Fibroblast of skin of left biceps (primary cell): ENCODE data around the gene CSNK1G2.

Experiments used
- DNase-seq, 2 experiments: peaks; one replicate each; pipeline ENCODE4 v3.0.0-alpha.2; 2013; ENCODE audit warnings: low read depth in 2 of 2

The CSNK1G2 gene

GRCh38 chr19:1918975-1919374 is 22.0 kb upstream of the CSNK1G2 start:
- no peak for DNase-seq

GRCh38 chr19:1920644-1921043 is 20.3 kb upstream of the CSNK1G2 start:
- no peak for DNase-seq

- DNase-seq, result no peak
Measured at GRCh38 chr19:1921326-1921725, 19.6 kb upstream of the CSNK1G2 start.

GRCh38 chr19:1921825-1922224 is 19.1 kb upstream of the CSNK1G2 start:
- DNase-seq, result no peak

- DNase-seq, result no peak
Measured at GRCh38 chr19:1922803-1923202, 18.2 kb upstream of the CSNK1G2 start.

GRCh38 chr19:1923319-1923718 is 17.7 kb upstream of the CSNK1G2 start:
- no peak for DNase-seq

GRCh38 chr19:1924320-1924961 is 16.5 kb upstream of the CSNK1G2 start:
- DNase-seq, result no peak

GRCh38 chr19:1925544-1925943 is 15.4 kb upstream of the CSNK1G2 start:
- no peak for DNase-seq

- DNase-seq, result no peak
Measured at GRCh38 chr19:1929021-1929742, 11.8 kb upstream of the CSNK1G2 start.

GRCh38 chr19:1931445-1931844 is 9.5 kb upstream of the CSNK1G2 start:
- no peak for DNase-seq

- no peak for DNase-seq
Measured at GRCh38 chr19:1932395-1932794, 8.6 kb upstream of the CSNK1G2 start.

GRCh38 chr19:1933244-1933643 is 7.7 kb upstream of the CSNK1G2 start:
- DNase-seq, result no peak

- no peak for DNase-seq
Measured at GRCh38 chr19:1933942-1934341, 7.0 kb upstream of the CSNK1G2 start.

- DNase-seq, result no peak
Measured at GRCh38 chr19:1935484-1936208, 5.3 kb upstream of the CSNK1G2 start.

GRCh38 chr19:1936430-1936829 is 4.5 kb upstream of the CSNK1G2 start:
- DNase-seq, result no peak

GRCh38 chr19:1936916-1937610 is 3.9 kb upstream of the CSNK1G2 start:
- no peak for DNase-seq

GRCh38 chr19:1938071-1938470 is 2.9 kb upstream of the CSNK1G2 start:
- DNase-seq, result no peak

- DNase-seq, result no peak
Measured at GRCh38 chr19:1942078-1942933, 1.3 kb downstream of the CSNK1G2 start.

GRCh38 chr19:1942934-1943555 is 2.1 kb downstream of the CSNK1G2 start:
- DNase-seq, result no peak

- DNase-seq, result no peak
Measured at GRCh38 chr19:1943661-1944087, 2.7 kb downstream of the CSNK1G2 start.
